ENCODE measurements around the gene ALG8.
A peak's percentile ranks its signal among the peaks of the same experiment; 100 is the strongest.
"Not testable (repeated sequence)": the region's sequence is repeated elsewhere in the genome, so short reads cannot be mapped to it uniquely, and the experiment has no call there.

ALG8 gene

GRCh38 chr11:78100261-78100660 is 39.2 kb downstream of the ALG8 start:
- no peak for DNase-seq (ENCODE audit: low spot score)

GRCh38 chr11:78099666-78100065 is 39.8 kb downstream of the ALG8 start:
- no peak for DNase-seq (ENCODE audit: low spot score)

- DNase-seq (ENCODE audit: low spot score) = no peak
Measured at GRCh38 chr11:78097666-78098385, 41.6 kb downstream of the ALG8 start.

- DNase-seq (ENCODE audit: low spot score) = peak; percentile 58
Measured at GRCh38 chr11:78094250-78094649, 45.2 kb downstream of the ALG8 start.

GRCh38 chr11:78086521-78087074 is 52.8 kb downstream of the ALG8 start:
- not testable (repeated sequence) for DNase-seq (ENCODE audit: low spot score)

GRCh38 chr11:78085972-78086371 is 53.5 kb downstream of the ALG8 start:
- DNase-seq (ENCODE audit: low spot score) = no peak

- not testable (repeated sequence) for DNase-seq (ENCODE audit: low spot score)
Measured at GRCh38 chr11:78084506-78084905, 54.9 kb downstream of the ALG8 start.

GRCh38 chr11:78083021-78083420 is 56.4 kb downstream of the ALG8 start:
- DNase-seq (ENCODE audit: low spot score) = no peak

GRCh38 chr11:78082146-78082545 is 57.3 kb downstream of the ALG8 start:
- DNase-seq (ENCODE audit: low spot score) = no peak

GRCh38 chr11:78081583-78081982 is 57.8 kb downstream of the ALG8 start:
- DNase-seq (ENCODE audit: low spot score) = no peak

- DNase-seq (ENCODE audit: low spot score) = no peak
Measured at GRCh38 chr11:78080818-78081495, 58.5 kb downstream of the ALG8 start.

- no peak for DNase-seq (ENCODE audit: low spot score)
Measured at GRCh38 chr11:78080084-78080817, 59.2 kb downstream of the ALG8 start.

- peak; percentile 76 for DNase-seq (ENCODE audit: low spot score)
Measured at GRCh38 chr11:78079232-78080083, 60.0 kb downstream of the ALG8 start, which contains the start of gene NDUFC2. TSS of gene NDUFC2 (minus strand) at chr11:78079862. CDS start at chr11:78079744, 118 bp downstream.

GRCh38 chr11:78078218-78079167 is 60.9 kb downstream of the ALG8 start:
- no peak for DNase-seq (ENCODE audit: low spot score)

GRCh38 chr11:78077592-78077991 is 61.8 kb downstream of the ALG8 start:
- DNase-seq (ENCODE audit: low spot score) = not testable (repeated sequence)

- no peak for DNase-seq (ENCODE audit: low spot score)
Measured at GRCh38 chr11:78076733-78077403, 62.6 kb downstream of the ALG8 start.

- DNase-seq (ENCODE audit: low spot score) = no peak
Measured at GRCh38 chr11:78074756-78075155, 64.7 kb downstream of the ALG8 start.

GRCh38 chr11:78072455-78072854 is 67.0 kb downstream of the ALG8 start:
- no peak for DNase-seq (ENCODE audit: low spot score)

- DNase-seq (ENCODE audit: low spot score) = no peak
Measured at GRCh38 chr11:78071717-78072116, 67.7 kb downstream of the ALG8 start.

GRCh38 chr11:78070621-78071020 is 68.8 kb downstream of the ALG8 start:
- DNase-seq (ENCODE audit: low spot score) = no peak
